Brain microvascular endothelial cell (primary cell): ENCODE results near the gene CACNA1H.

Source experiments
- DNase-seq: peaks from one replicate; pipeline ENCODE4 v3.0.0-alpha.2; 2020
- H3K27ac ChIP-seq: fragments of 250-450 bp; sonication (Bioruptor Pico); 2 replicates; pipeline ENCODE4 v1.5.1; 2020; ENCODE audit warnings: mild to moderate bottlenecking, moderate library complexity
- H3K27me3 ChIP-seq: fragments of 250-450 bp; sonication (Bioruptor Pico); replicated peaks from 2 replicates; pipeline ENCODE4 v1.5.1; 2020; ENCODE audit warnings: mild to moderate bottlenecking
- H3K36me3 ChIP-seq: fragments of 250-450 bp; sonication (Bioruptor Pico); replicated peaks from 2 replicates; pipeline ENCODE4 v1.5.1; 2020; ENCODE audit warnings: mild to moderate bottlenecking
- H3K4me3 ChIP-seq: 2 replicates; pipeline ENCODE4 v1.5.1; 2011; ENCODE audit warnings: low read depth, mild to moderate bottlenecking, control low read depth, low read length, moderate library complexity
- in situ Hi-C: cut with HindIII; loops from 2 replicates; pipeline ENCODE4 v1.10.0; 2017; ENCODE audit warnings: low sequenced_read_pairs, low pct_ligation_motif_present
- TF ChIP-seq, protein P1 (sequence below): IDR thresholded peaks from 2 replicates; pipeline ENCODE4 v1.5.1; 2011; ENCODE audit warnings: low read depth, mild to moderate bottlenecking, moderate library complexity, low read length, control low read depth, inconsistent platforms; ENCODE audit errors: missing control alignments

The CACNA1H gene

DNA sequence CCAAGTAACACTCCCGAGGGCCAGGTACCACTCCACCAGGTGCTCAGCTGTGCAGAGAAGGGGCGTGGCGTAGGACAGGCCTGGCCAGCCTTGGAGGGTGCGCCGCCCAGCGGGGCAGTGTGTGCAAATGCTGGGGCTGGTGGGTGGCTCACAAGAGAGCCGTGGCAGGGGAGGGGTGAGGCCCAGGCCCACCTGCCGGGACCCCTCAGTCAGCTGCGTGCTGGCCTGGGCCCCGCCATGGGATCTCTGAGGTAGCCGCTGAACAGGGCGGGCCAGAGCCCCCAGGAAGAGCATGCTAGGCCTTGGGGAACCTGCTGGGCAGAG is 63.4 kb downstream of the CACNA1H start:
- in situ Hi-C loops: no loop called here
- TF ChIP-seq, protein P1, sequence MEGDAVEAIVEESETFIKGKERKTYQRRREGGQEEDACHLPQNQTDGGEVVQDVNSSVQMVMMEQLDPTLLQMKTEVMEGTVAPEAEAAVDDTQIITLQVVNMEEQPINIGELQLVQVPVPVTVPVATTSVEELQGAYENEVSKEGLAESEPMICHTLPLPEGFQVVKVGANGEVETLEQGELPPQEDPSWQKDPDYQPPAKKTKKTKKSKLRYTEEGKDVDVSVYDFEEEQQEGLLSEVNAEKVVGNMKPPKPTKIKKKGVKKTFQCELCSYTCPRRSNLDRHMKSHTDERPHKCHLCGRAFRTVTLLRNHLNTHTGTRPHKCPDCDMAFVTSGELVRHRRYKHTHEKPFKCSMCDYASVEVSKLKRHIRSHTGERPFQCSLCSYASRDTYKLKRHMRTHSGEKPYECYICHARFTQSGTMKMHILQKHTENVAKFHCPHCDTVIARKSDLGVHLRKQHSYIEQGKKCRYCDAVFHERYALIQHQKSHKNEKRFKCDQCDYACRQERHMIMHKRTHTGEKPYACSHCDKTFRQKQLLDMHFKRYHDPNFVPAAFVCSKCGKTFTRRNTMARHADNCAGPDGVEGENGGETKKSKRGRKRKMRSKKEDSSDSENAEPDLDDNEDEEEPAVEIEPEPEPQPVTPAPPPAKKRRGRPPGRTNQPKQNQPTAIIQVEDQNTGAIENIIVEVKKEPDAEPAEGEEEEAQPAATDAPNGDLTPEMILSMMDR: no peak
- H3K4me3 ChIP-seq: no peak overlapping the region
- DNase-seq: no peak
- H3K27ac ChIP-seq: no peak overlapping the region
- H3K36me3 ChIP-seq: peaks cover 7% of the 10 kb centered on the region
- no peaks in the 10 kb centered on the region for H3K27me3 ChIP-seq

DNA sequence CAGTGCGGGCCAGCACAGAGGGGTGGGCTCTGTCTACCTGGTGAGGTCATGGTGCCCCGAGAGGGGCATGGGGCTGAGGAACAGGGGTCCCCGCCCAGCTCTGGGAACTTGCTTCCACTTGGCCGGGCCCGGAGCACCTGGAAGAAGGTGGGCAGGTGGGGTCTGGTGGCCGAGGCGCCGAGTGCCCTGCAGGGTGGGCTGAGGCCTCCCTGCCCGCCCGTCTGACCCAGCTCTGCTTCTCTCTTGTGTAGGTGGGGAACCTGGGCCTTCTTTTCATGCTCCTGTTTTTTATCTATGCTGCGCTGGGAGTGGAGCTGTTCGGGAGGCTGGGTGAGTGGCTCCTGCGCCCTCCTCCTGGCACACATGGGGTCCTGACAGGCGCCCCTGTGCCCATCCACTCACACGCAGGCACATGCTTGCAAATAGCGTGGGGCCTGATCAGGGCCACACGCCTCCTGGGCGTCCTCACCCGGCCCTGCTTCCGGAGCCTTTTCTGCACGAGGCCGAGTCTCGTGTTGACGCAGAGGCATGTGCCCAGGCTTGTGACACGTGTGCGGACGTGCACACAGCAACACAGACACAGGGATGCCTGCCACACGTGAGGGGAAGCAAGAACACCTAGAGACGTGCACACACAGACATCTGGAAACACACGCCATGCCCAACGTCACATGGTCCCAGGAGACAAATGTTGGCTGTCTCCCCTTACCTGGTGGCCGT is 63.9 kb downstream of the CACNA1H start:
- no peak overlapping the region for H3K4me3 ChIP-seq
- peaks cover 5% of the 10 kb centered on the region for H3K36me3 ChIP-seq
- TF ChIP-seq, protein P1: no peak
- no peaks in the 10 kb centered on the region for H3K27me3 ChIP-seq
- no peak for DNase-seq
- in situ Hi-C loops: no loop called here
- no peak overlapping the region for H3K27ac ChIP-seq

DNA sequence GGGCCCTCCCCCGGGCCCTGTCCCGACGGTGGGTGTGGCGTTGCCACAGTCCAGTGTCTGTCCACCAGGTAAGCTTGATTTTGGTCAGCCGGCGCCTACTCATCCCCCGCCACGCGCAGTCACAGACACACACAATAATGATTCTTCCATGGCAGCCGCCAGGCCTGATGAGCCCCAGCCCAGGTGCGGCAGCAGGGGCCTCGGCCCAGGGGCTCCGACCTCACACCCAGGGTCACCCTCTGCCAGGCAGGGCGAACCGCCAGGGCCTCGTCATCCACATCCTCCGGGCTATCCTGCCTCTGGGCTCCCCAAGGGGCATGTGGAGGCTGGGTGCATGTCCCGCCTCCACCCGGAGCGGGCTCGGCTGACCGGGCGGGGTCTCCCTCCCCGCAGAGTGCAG is 64.6 kb downstream of the CACNA1H start:
- H3K4me3 ChIP-seq: no peak overlapping the region
- H3K36me3 ChIP-seq: peaks cover 4% of the 10 kb centered on the region
- in situ Hi-C loops: no loop called here
- no peak for DNase-seq
- no peaks in the 10 kb centered on the region for H3K27me3 ChIP-seq
- TF ChIP-seq, protein P1: no peak
- H3K27ac ChIP-seq: no peak overlapping the region

DNA sequence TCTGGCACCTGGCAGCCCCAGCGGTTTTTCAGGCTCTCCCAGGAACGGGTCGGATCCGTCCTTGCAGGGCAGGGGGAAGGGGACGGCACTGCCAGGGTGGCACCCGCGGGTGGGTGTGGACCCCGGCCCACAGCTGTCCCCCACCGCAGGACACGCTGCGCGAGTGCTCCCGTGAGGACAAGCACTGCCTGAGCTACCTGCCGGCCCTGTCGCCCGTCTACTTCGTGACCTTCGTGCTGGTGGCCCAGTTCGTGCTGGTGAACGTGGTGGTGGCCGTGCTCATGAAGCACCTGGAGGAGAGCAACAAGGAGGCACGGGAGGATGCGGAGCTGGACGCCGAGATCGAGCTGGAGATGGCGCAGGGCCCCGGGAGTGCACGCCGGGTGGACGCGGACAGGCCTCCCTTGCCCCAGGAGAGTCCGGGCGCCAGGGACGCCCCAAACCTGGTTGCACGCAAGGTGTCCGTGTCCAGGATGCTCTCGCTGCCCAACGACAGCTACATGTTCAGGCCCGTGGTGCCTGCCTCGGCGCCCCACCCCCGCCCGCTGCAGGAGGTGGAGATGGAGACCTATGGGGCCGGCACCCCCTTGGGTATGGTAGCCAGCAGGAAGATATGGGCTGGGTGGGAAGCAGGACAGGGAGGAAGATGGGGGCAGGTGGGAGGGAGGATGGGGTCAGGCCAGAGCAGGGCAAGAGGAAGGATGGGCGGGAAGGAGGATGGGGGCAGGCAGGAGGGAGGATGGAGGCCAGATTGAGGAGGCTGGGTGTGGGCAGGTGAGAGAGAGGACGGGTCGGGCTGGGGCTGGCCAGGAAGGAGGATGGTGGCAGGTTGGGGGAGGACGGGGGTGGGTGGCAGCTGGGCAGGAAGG is 65.4 kb downstream of the CACNA1H start:
- in situ Hi-C loops: no loop called here

GRCh38 chr16:1218930-1219611 is 66.2 kb downstream of the CACNA1H start:
- in situ Hi-C loops: no loop called here
- H3K27ac ChIP-seq: no peak overlapping the region
- no peak for DNase-seq
- H3K27me3 ChIP-seq: no peaks in the 10 kb centered on the region
- TF ChIP-seq, protein P1: no peak
- H3K36me3 ChIP-seq: peaks cover 4% of the 10 kb centered on the region
- no peak overlapping the region for H3K4me3 ChIP-seq

More for the DNA sequence above, 65.4 kb downstream of the CACNA1H start:
- TF ChIP-seq, protein P1: no peak
- no peak for DNase-seq
- H3K36me3 ChIP-seq: peaks cover 4% of the 10 kb centered on the region
- H3K27ac ChIP-seq: no peak overlapping the region
- no peaks in the 10 kb centered on the region for H3K27me3 ChIP-seq
- H3K4me3 ChIP-seq: no peak overlapping the region
